Neural cell (in vitro differentiated cells): ENCODE data around the gene TGFBR3L. TPM values are rescaled to one million over a fixed set of nuclear protein-coding genes. Genes with fewer than 3 reads are reported as not detected.

Source experiments
- H2AFZ ChIP-seq: fragments of 200-600, 300-800 bp; sonication (generic), shearing (Covaris generic); 2 replicates; pipeline ENCODE4 v1.6.0; 2014; ENCODE audit warnings: low read depth, mild to moderate bottlenecking, antibody characterized with exemption, low read length, moderate library complexity
- H3F3A ChIP-seq: fragments of 200-600 bp; shearing (Covaris generic); 2 replicates; pipeline ENCODE4 v1.6.1; 2016; ENCODE audit warnings: mild to moderate bottlenecking, moderate library complexity, mixed read lengths, antibody characterized with exemption, low read length; ENCODE audit not compliant: insufficient read depth, poor library complexity, severe bottlenecking
- H3K27ac ChIP-seq: fragments of 200-600, 300-800 bp; sonication (generic), shearing (Covaris generic); 2 replicates; pipeline ENCODE4 v1.5.1; 2014; ENCODE audit warnings: mild to moderate bottlenecking, low read length, moderate library complexity
- H3K27me3 ChIP-seq: fragments of 300-800, 200-600 bp; sonication (generic), shearing (Covaris generic); 2 replicates; pipeline ENCODE4 v1.6.0; 2014; ENCODE audit warnings: mild to moderate bottlenecking, low read depth, low read length, moderate library complexity; ENCODE audit not compliant: insufficient read depth
- H3K36me3 ChIP-seq: fragments of 300-800, 200-600 bp; sonication (generic), shearing (Covaris generic); 2 replicates; pipeline ENCODE4 v1.5.1; 2014; ENCODE audit warnings: mild to moderate bottlenecking, antibody characterized with exemption, low read length, moderate library complexity; ENCODE audit not compliant: insufficient read depth
- H3K4me2 ChIP-seq: fragments of 300-800, 200-600 bp; sonication (generic), shearing (Covaris generic); 2 replicates; pipeline ENCODE4 v1.6.0; 2014; ENCODE audit warnings: mild to moderate bottlenecking, low read length
- H3K4me3 ChIP-seq: fragments of 300-800, 200-600 bp; sonication (generic), shearing (Covaris generic); 2 replicates; pipeline ENCODE4 v1.5.1; 2014; ENCODE audit warnings: mild to moderate bottlenecking, low read length, moderate library complexity
- H3K79me2 ChIP-seq: fragments of 200-600 bp; shearing (Covaris generic); replicated peaks from 2 replicates; pipeline ENCODE4 v1.6.0; 2014; ENCODE audit warnings: mild to moderate bottlenecking, low read length, moderate library complexity; ENCODE audit not compliant: insufficient read depth
- H3K9ac ChIP-seq: fragments of 300-800, 200-600 bp; sonication (generic), shearing (Covaris generic); 2 replicates; pipeline ENCODE4 v1.6.1; 2016; ENCODE audit warnings: mild to moderate bottlenecking, low read length, mixed read lengths
- H3K9me2 ChIP-seq: fragments of 200-600 bp; shearing (Covaris generic); 2 replicates; pipeline ENCODE4 v1.6.1; 2016; ENCODE audit warnings: mild to moderate bottlenecking, low read length, mixed read lengths; ENCODE audit not compliant: insufficient read depth
- H3K9me3 ChIP-seq: fragments of 200-600, 300-800 bp; sonication (generic), shearing (Covaris generic); 2 replicates; pipeline ENCODE4 v1.6.1; 2016; ENCODE audit warnings: mild to moderate bottlenecking, mixed run types, low read length, moderate library complexity, mixed read lengths
- H4K20me1 ChIP-seq: fragments of 200-600 bp; shearing (Covaris generic); 2 replicates; pipeline ENCODE4 v1.6.1; 2016; ENCODE audit warnings: mild to moderate bottlenecking, mixed run types; ENCODE audit not compliant: insufficient read depth
- CTCF ChIP-seq: fragments of 450-650 bp; IDR thresholded peaks from 2 replicates; pipeline ENCODE4 v1.5.1; 2014; ENCODE audit warnings: antibody characterized with exemption, mild to moderate bottlenecking, moderate library complexity; ENCODE audit not compliant: poor library complexity, severe bottlenecking
- EP300 ChIP-seq: fragments of 450-650 bp; conservative IDR thresholded peaks from 2 replicates; pipeline ENCODE4 v1.6.1; 2014; ENCODE audit warnings: antibody characterized with exemption, mild to moderate bottlenecking, moderate library complexity; ENCODE audit not compliant: poor library complexity, severe bottlenecking
- EZH2 ChIP-seq: fragments of 200-600, 300-800 bp; shearing (Covaris generic), sonication (generic); IDR thresholded peaks from 2 replicates; pipeline ENCODE4 v1.6.1; 2014; ENCODE audit warnings: antibody characterized with exemption, low read length, borderline replicate concordance, mild to moderate bottlenecking; ENCODE audit not compliant: insufficient read depth, poor library complexity, severe bottlenecking
- MXI1 ChIP-seq: fragments of 450-650 bp; conservative IDR thresholded peaks from 2 replicates; pipeline ENCODE4 v1.6.1; 2014; ENCODE audit warnings: antibody characterized with exemption, mild to moderate bottlenecking; ENCODE audit not compliant: poor library complexity, severe bottlenecking
- POLR2AphosphoS5 ChIP-seq: IDR thresholded peaks from 2 replicates; pipeline ENCODE4 v1.6.1; 2012
- RAD21 ChIP-seq: fragments of 450-650 bp; conservative IDR thresholded peaks from 2 replicates; pipeline ENCODE4 v1.6.1; 2014; ENCODE audit warnings: antibody characterized with exemption, mild to moderate bottlenecking, moderate library complexity
- SMC3 ChIP-seq: fragments of 450-650 bp; conservative IDR thresholded peaks from 2 replicates; pipeline ENCODE4 v1.6.1; 2014; ENCODE audit warnings: antibody characterized with exemption, mild to moderate bottlenecking, moderate library complexity; ENCODE audit not compliant: poor library complexity
- TAF1 ChIP-seq: IDR thresholded peaks from 2 replicates; pipeline ENCODE4 v1.6.1; 2012; ENCODE audit warnings: low read depth
- polyA plus RNA-seq: library from polyadenylated mRNA; depleted of rRNA; stranded (reverse); fragments of >200 nt; gene quantifications from 2 replicates; pipeline ENCODE4 v1.2.3, GENCODE V29; 2014
- TF ChIP-seq, protein P1 (sequence below): IDR thresholded peaks from 2 replicates; pipeline ENCODE4 v1.6.1; 2012; ENCODE audit warnings: borderline replicate concordance

TGFBR3L gene
- polyA plus RNA-seq, 1 donor from 2014 or later = not detected

DNA sequence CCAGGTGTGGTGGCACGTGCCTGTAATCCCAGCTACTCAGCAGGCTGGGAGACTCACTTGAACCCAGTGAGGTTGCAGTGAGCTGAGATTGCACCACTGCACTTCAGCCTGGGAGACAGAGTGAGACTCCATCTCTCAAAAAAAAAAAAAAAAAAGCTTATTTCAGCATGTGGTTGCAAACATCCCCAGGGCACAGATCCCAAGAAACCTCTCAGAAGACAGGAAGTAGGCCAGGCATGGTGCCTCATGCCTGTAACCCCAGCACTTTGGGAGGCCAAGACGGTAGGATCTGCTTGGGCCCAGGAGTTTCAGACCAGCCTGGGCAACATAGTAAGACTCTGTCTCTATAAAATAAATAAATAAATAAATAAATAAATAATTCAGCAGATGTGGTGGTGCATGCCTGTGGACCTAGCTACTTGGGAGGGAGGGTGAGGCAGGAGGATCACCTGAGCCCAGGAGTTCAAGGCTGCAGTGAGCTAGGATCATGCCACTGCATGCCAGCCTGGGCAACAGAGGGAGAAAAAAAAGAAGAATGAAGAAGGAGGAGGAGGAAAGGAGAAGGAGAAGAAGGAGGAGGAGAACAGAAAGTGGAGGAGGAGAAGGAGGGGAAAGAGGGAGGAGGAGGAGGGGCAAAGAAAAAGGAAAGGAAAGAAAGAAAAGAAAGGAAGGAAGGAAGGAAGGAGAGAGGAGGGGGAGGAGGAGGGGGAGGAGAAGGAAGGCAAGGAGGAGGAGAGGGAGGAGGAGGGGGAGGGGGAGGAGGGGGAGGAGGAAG is 30.6 kb upstream of the TGFBR3L start:
- no peak overlapping the region for H3K4me2 ChIP-seq
- H3K27me3 ChIP-seq = peaks cover 13% of the 10 kb centered on the region
- H3K27ac ChIP-seq = no peak overlapping the region
- H3K36me3 ChIP-seq = no peaks in the 10 kb centered on the region
- H4K20me1 ChIP-seq = no peaks in the 10 kb centered on the region
- H3K9ac ChIP-seq = no peak overlapping the region
- H3F3A ChIP-seq = no peaks in the 10 kb centered on the region
- no peaks in the 10 kb centered on the region for H3K9me3 ChIP-seq
- H2AFZ ChIP-seq = no peak overlapping the region
- no peaks in the 10 kb centered on the region for H3K79me2 ChIP-seq
- no peak overlapping the region for H3K4me3 ChIP-seq
- TF ChIP-seq SMC3 = no peak
- no peak for TF ChIP-seq POLR2AphosphoS5
- TF ChIP-seq MXI1 = no peak
- TF ChIP-seq, protein P1, sequence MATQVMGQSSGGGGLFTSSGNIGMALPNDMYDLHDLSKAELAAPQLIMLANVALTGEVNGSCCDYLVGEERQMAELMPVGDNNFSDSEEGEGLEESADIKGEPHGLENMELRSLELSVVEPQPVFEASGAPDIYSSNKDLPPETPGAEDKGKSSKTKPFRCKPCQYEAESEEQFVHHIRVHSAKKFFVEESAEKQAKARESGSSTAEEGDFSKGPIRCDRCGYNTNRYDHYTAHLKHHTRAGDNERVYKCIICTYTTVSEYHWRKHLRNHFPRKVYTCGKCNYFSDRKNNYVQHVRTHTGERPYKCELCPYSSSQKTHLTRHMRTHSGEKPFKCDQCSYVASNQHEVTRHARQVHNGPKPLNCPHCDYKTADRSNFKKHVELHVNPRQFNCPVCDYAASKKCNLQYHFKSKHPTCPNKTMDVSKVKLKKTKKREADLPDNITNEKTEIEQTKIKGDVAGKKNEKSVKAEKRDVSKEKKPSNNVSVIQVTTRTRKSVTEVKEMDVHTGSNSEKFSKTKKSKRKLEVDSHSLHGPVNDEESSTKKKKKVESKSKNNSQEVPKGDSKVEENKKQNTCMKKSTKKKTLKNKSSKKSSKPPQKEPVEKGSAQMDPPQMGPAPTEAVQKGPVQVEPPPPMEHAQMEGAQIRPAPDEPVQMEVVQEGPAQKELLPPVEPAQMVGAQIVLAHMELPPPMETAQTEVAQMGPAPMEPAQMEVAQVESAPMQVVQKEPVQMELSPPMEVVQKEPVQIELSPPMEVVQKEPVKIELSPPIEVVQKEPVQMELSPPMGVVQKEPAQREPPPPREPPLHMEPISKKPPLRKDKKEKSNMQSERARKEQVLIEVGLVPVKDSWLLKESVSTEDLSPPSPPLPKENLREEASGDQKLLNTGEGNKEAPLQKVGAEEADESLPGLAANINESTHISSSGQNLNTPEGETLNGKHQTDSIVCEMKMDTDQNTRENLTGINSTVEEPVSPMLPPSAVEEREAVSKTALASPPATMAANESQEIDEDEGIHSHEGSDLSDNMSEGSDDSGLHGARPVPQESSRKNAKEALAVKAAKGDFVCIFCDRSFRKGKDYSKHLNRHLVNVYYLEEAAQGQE = no peak
- TF ChIP-seq CTCF = no peak
- TF ChIP-seq TAF1 = no peak
- no peak for TF ChIP-seq RAD21
- TF ChIP-seq EZH2 = no peak
- no peak for TF ChIP-seq EP300
- H3K9me2 ChIP-seq = no peaks in the 10 kb centered on the region

DNA sequence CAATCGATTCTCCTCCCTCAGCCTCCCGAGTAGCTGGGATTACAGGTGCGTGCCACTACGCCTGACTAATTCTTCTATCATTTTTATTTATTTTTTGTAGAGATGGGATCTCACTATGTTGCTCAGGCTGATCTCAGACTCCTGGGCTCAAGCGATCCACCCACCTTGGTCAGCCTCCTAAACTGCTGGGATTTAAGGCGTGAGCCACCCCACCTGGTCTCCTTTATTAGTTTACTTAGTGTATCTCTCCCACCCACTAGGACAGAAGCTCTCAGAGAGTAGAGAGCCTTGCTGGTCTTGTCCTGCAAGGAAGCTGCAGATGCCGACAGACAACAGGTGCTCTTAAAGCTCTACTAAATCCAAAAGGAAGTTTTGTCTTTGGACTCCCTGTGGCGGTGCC is 28.8 kb upstream of the TGFBR3L start:
- H4K20me1 ChIP-seq = no peaks in the 10 kb centered on the region
- no peak overlapping the region for H2AFZ ChIP-seq
- TF ChIP-seq EP300 (no peak), EZH2 (no peak), MXI1 (no peak), RAD21 (no peak), POLR2AphosphoS5 (no peak), CTCF (no peak), TAF1 (no peak), SMC3 (no peak)
- TF ChIP-seq, protein P1 = no peak
- no peak overlapping the region for H3K9ac ChIP-seq
- H3K27me3 ChIP-seq = peaks cover 15% of the 10 kb centered on the region
- no peaks in the 10 kb centered on the region for H3F3A ChIP-seq
- no peaks in the 10 kb centered on the region for H3K79me2 ChIP-seq
- H3K4me2 ChIP-seq = no peak overlapping the region
- no peak overlapping the region for H3K4me3 ChIP-seq
- no peaks in the 10 kb centered on the region for H3K9me2 ChIP-seq
- no peaks in the 10 kb centered on the region for H3K36me3 ChIP-seq
- no peaks in the 10 kb centered on the region for H3K9me3 ChIP-seq
- no peak overlapping the region for H3K27ac ChIP-seq
